Astrocyte of the cerebellum (primary cell): Measurements from ENCODE around the gene CHD2.

Experiments used
- DNase-seq: peaks from one replicate; pipeline ENCODE4 v3.0.0-alpha.2; 2011; ENCODE audit warnings: low read depth
- H3K4me3 ChIP-seq: 2 replicates; pipeline ENCODE4 v1.5.1; 2011; ENCODE audit warnings: mild to moderate bottlenecking, low read depth, low read length, moderate library complexity
- in situ Hi-C: cut with HindIII; loops from 2 replicates; pipeline ENCODE4 v1.10.0; 2017; ENCODE audit warnings: low sequenced_read_pairs
- TF ChIP-seq, protein P1 (sequence below): IDR thresholded peaks from 2 replicates; pipeline ENCODE4 v1.5.1; 2012; ENCODE audit warnings: low read length, low read depth, moderate library complexity, mild to moderate bottlenecking; ENCODE audit errors: missing control alignments

Gene CHD2

DNA sequence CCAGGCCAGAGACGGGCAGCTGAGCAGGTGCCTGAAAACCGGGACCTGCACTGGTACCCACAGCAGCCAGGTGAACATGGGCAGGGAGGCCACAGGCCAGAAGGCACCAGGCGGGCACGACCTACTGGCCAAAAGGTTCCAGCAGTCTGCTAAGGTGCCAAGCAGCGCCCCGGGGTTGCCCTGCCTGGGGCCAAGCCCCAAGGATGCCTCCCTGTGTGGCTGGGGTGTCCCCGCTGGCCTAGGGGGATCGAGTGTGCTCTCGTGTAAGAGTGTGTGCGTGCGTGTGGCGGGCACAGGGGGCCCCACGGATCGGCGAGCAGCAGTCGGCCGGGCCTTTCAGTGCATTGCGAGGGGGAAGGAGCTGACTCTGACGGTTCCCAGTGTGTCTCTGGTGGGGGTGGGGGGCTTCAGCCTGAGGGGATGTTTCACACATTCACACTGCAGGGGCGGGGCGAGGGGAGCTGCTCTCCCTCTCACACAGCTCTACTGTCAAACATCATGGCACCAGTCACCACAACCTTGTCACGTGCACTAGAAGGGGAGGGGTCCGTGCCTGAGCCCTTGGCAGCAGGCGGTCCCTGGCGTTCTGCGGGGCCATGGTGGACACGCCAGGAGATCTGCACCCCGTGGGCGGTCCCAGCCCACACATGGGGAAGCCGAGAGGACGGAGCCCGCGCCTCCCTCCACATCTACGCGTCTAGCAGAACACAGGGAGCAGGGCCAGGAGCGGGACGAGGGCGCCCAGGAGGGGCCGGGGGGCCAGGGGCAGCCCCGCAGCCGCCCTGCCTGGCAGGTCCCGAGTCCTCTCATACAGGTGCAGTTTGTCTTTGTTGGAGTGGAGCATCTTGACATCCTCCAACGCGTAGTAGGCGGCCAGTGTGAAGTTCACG, 144.4 kb downstream of the CHD2 start:
- TF ChIP-seq, protein P1, sequence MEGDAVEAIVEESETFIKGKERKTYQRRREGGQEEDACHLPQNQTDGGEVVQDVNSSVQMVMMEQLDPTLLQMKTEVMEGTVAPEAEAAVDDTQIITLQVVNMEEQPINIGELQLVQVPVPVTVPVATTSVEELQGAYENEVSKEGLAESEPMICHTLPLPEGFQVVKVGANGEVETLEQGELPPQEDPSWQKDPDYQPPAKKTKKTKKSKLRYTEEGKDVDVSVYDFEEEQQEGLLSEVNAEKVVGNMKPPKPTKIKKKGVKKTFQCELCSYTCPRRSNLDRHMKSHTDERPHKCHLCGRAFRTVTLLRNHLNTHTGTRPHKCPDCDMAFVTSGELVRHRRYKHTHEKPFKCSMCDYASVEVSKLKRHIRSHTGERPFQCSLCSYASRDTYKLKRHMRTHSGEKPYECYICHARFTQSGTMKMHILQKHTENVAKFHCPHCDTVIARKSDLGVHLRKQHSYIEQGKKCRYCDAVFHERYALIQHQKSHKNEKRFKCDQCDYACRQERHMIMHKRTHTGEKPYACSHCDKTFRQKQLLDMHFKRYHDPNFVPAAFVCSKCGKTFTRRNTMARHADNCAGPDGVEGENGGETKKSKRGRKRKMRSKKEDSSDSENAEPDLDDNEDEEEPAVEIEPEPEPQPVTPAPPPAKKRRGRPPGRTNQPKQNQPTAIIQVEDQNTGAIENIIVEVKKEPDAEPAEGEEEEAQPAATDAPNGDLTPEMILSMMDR: no peak
- DNase-seq: no peak
- in situ Hi-C loops: no loop called here
- H3K4me3 ChIP-seq: no peak overlapping the region

DNA sequence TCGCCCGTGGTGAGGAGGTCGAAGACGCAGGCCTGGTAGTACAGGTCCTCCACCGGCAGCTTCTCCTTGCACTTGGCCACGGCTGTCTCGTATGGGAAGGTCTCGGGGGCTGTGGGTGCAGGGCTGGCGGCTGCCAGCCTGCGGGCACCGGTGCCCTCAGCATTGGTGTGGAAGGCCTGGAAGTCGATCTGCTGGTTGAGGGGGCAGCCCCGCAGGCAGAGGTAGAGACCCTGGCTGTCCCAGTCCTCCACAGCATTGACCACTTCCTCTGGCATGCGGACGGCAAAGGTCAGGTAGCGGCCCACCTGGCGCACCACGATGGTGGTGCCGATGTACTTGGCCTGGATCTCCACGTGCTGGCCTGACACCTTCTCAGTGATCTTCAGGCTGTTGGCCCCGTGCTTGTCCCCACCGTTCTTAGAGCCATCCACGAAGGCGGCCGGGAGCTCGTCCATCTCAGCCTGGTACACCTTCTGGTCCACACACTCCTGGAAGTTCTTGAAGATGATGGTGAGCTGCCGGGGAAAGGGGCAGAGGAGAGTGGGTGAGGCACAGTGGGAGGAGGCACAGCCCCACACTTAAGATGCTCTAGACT, 145.2 kb downstream of the CHD2 start:
- in situ Hi-C loops: no loop called here
- TF ChIP-seq, protein P1: no peak
- no peak for DNase-seq
- no peak overlapping the region for H3K4me3 ChIP-seq

DNA sequence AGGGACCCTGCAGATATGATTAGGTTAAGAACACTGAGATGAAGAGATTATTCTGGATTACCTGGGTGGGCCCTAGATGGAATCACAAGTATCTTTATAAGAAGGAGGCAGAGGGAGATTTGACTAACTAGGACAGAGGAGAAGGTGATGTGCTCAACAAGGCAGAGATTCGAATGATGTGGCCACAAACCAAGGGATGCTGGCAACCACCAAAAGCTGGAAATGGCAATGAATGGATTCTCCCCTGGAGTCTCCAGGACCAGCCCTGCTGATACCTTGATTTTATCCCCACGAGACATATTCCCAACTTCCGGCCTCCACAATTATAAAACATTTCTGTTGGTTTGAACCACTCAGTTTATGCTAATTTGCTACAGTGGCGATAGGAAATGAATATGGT, 146.0 kb downstream of the CHD2 start:
- no peak overlapping the region for H3K4me3 ChIP-seq
- in situ Hi-C loops: no loop called here
- TF ChIP-seq, protein P1: no peak
- DNase-seq: no peak

DNA sequence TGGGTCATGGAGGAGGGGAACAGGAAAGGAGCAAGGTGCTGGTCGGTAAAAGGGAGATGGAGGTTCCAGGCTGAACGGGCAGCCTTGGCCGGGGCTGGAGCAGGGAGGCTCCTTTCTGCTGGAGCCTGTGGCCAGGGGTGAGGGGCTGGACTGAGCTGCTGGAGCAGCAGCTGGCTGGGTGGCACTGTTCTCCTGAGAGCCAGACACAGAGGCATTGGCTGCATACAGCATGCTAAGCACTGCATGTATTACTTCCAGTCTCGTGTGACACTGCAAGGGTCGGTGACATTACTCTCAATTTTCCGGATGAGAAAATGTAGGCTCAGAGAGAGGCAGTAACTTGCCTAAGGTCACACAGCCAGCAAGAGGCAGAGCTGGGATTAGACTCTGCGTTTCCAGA, 146.6 kb downstream of the CHD2 start:
- in situ Hi-C loops: no loop called here
- TF ChIP-seq, protein P1: no peak
- DNase-seq: no peak

DNA sequence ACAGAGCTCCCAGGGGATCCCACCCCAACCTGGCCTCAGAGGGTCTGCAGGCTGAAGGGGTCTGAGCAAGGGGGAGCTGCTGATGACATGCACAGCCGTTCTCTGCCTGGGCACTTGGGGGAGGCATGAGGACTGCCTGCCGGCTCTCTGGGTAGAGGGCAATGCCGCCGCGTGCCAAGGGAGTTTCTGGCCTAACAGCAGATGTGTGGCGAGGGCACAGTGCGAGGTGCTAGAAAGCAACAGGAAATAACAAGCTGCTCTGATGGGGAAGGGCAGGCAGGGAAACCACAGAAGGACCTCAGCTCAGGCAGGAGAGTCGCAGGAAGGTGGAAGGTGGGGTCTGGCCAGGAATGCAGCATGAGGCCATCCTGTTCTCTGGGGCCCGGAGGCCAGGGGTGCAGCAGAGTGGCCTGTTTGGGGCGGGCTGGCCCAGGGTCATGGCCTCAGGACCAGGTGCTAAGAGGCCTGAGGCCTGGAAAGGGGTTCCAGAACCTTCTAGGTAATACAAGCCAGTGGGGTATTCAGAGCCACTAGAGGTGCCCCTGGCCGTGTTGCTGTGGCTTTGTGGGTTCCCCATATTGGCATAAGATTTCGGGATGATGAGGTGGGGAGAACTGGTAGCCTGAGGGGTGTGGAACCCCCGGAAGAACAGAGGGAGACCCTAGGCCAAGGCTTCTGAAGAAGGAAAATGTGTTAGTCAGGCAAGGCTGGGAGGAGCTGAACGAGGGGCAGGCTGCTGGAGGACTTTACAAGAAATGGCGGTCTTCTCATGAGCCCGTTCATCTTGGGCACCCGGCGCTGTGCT, 147.7 kb downstream of the CHD2 start:
- DNase-seq: no peak
- TF ChIP-seq, protein P1: no peak
- H3K4me3 ChIP-seq: no peak overlapping the region
- in situ Hi-C loops: no loop called here

More for the DNA sequence above, 146.6 kb downstream of the CHD2 start:
- H3K4me3 ChIP-seq: no peak overlapping the region

DNA sequence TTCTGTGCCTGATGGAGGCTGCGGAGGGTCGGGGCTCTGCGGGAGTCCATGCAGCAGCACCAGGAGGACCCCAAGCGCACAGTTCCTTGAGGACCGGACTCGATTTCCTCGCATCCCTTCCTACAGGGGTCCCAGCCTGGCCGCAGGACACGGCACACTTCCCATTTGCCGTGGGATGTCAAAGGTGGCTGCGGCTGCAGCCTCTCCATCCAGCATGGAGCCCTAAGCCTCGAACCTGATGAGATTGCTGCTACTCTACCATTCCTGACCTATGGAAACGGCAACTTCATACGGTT, 148.2 kb downstream of the CHD2 start:
- no peak overlapping the region for H3K4me3 ChIP-seq
- TF ChIP-seq, protein P1: no peak
- in situ Hi-C loops: no loop called here
- DNase-seq: no peak
